HG03565 (cell line): ENCODE measurements around the gene CELF4.

Experiments
- ATAC-seq: cut with Tn5 transposase; IDR thresholded peaks from one replicate; pipeline ENCODE4 v1.9.1; 2021; ENCODE audit warnings: mild to moderate bottlenecking, moderate library complexity; ENCODE audit not compliant: unreplicated experiment

CELF4 gene

GRCh38 chr18:37548679-37549289 lies 16.8 kb downstream of the CELF4 start:
- ATAC-seq: no peak

DNA sequence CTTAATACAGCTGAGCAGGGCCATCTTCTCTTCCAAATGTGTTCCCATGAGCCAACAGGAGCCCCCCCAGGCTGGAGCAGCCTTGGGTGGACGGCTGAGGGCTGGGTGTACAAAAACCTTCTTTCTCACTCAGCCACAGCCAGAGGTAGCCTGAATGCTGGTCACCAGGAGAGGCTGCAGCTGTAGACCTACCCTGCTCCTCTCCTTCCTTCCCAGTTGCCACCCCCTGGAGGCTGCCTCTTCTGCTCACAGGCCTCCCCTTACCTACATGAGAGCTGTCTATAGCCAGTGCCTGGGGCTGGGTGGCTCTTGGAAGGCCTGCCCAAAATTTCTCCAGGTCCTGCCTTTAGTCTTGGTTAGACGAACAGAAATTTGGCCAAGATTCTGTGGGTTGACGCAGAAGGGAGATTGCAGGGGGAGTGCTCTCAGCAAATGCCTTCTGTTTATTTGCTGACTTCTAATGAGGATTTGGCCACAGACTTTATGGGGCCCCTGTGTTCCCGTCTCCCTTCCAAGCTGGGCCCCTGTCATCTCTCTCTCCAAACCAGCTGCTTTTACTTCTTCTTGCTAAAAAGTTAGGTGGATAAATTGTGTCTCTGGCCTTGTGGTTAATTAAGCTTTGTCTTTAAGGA lies 18.3 kb downstream of the CELF4 start:
- no peak for ATAC-seq

- ATAC-seq: no peak
Observed at GRCh38 chr18:37546651-37547050, 18.9 kb downstream of the CELF4 start.

DNA sequence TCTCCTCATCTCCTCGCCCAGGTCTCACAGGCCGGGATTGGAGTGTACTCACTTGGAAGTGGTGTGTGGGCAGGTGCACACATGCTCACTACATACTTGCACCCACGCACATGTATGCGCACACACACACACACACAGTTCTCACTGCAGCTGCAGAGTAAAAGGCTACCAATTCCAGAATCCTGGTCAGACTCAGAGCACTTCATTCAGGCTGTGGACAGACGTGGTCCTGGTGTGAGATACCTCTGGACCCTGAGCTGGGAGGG lies 19.4 kb downstream of the CELF4 start:
- no peak for ATAC-seq

DNA sequence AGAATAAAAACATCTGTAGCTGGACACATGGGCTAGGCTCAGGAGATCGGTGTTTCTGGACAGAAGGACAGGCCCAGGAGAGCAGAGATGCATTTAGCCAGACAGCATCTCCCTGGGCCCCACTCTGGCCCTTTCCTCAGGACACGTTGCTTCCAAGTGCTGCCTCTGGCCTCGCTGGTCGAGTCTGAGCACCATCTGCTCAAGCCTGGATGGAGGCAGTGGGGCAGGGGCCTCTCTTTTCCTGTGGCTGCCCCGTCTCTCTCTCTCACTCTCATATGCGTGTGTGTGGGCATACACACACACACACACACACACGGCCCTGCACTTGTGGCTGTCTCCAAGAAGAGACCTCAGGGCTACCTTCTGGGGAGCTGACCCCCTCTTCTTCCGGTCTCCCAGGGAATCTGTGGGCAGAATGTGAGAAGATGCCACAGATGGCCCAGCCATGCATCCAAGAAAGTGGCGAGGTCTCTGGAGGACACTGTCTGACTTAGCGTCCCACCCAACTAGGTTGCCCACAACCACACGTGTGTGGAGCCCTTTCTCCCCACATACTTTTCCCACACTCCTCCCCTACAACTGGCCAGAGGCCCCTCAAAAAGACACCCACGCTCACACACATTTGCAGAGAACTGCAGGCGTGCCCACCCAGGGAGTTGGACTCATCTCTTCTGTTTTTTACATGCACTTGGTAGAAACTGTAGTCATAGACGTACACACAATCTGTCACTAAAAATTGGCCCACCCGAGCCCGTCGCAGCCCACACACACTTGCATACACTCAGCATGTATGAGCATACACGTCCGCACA lies 19.9 kb downstream of the CELF4 start:
- no peak for ATAC-seq

DNA sequence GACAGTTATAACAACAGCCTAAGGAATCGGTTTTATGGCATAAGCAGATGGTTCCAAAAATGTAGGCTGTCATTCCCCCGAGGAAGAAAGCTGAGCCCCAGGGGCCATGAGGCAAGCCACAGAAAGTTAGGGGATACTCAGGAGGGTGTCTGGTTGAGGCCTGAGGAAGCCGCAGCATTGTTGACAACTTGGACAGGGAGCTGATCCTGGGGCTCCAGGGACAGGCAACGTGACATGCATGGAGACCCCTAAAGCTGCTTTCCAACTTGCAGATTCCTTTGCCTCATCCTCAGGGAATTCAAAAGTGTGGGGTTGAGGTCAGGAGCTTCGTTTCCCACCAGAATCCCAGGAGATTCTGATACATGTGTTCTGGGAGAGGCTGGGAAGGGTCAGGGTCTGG lies 20.9 kb downstream of the CELF4 start:
- no peak for ATAC-seq

GRCh38 chr18:37544217-37544616 lies 21.4 kb downstream of the CELF4 start:
- ATAC-seq: no peak

GRCh38 chr18:37543321-37543720 lies 22.3 kb downstream of the CELF4 start:
- ATAC-seq: no peak

GRCh38 chr18:37541517-37541916 lies 24.1 kb downstream of the CELF4 start:
- no peak for ATAC-seq

GRCh38 chr18:37540424-37541138 lies 25.0 kb downstream of the CELF4 start:
- no peak for ATAC-seq

- ATAC-seq: no peak
Observed at GRCh38 chr18:37539236-37539635, 26.4 kb downstream of the CELF4 start.

DNA sequence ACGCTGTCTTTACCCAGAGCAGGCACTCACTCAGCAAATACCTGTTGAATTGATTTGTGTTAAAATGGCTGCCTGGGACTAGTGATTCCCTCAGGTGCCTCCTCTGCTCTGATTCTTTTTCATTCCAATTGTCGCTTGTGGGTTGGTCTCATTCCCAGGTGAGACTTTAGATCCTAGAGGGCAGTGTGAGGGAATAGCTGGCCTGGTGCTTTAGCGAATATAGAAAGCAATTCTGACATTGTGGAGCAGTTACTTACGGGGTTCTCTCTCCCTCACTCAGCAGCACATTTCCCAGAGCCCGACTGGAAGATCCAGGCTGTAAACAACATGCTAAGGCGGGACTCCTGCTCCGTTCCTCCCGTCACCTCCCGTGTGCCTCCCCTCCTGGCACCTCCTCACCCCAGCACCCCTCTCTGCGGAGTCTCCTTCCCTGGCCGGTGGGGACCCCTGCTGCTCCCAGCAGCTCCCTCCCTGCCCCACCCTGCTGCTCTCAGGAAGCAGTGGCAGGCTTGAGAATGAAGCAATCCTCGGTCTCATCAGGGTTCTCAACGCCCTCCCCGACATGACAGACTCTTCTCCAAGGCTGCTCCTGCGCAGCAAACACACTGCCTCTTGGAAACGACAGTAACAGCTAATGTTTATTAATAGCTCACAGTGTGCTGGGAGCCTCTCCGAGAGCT lies 26.9 kb downstream of the CELF4 start:
- no peak for ATAC-seq

GRCh38 chr18:37537868-37538525 lies 27.6 kb downstream of the CELF4 start:
- ATAC-seq: peak; percentile 60

- no peak for ATAC-seq
Observed at GRCh38 chr18:37536656-37537055, 28.9 kb downstream of the CELF4 start.

- ATAC-seq: no peak
Observed at GRCh38 chr18:37535968-37536367, 29.6 kb downstream of the CELF4 start.

GRCh38 chr18:37534627-37535026 lies 31.0 kb downstream of the CELF4 start:
- ATAC-seq: no peak

DNA sequence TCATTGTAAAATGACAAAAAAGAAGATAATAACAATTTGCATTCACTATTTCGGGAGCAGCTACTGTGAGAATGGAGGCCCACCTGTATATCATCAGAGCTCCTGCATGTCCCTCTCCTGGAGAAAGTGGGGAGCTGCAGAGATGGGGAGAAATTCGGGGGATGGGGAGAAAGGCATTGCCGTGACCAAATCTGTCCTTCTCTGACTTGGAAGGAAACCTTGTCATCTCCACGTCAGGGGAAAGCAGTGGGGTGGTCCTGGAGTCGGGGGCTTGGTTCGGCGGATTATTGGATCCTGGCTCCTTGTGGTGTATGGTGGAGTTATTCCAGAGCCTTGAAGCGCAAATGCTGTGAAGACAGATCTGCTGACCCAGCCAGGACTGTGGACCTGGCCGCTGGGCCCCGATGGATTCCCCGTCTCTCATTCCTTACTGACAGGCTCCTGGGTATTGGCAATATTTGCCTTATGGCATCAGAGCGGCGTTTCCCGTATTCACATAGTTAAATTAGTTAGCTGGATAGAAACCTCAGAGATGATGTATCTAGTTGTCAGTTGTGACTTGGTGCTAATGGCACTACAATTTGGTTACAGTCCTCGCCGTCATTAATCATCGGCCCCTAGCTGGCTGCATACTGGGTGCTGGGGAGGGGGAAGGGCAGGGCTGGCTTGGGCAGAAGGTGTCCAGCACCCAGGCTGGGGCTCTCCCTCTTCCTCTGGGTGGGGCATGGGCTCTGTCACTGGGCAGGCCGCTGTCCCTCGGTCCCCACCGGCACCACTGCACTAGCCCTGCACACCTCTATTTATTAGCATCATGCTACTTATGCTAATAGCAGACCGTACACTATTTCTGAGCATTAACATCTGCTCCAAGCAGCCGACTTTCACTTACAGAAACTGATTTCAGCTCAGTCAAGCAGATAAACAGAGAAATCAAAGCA lies 31.7 kb downstream of the CELF4 start:
- no peak for ATAC-seq

DNA sequence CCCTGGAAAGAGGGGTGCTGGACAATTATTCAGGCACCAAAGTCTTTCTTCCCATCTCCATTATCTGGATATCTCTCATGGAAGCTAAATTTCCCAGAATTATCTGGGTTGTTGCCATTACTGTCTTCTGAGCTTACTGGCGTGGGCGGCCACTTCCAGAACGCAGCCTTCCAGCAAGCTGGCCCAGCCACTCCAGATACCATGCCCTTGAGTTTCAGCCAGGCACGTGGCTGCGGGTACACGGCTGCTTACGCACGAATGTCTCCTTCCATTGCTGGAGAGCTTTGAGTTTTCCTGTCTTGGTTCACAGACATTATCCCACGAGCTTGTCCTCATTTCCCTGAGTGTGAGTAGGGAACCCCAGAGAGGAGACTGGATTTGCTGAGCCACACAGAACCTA lies 32.7 kb downstream of the CELF4 start:
- no peak for ATAC-seq

- peak; percentile 91 for ATAC-seq
Observed at GRCh38 chr18:37529863-37530262, 35.7 kb downstream of the CELF4 start.

DNA sequence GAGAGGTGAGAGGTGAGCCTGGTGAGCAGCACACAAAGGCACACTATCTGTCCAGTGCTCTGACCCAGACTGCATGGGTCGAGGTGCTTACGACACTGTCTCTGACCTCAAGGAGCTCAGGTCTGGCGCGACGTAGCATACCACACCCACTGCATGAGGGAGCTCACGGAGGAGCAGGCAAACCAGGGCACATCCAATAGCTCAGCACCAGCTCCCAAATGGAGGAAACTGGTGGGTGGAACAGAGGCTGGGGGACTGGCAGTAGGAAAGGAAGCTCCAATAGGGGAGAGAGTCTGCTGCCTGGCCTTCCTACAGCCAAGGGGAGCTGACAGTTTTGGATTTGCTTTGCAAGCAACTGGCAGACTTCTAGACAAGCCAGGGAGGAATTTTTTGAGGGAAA lies 36.3 kb downstream of the CELF4 start:
- ATAC-seq: no peak
